Measurements from ENCODE around the gene KAT8.
"Not testable (repeated sequence)": the region's sequence is repeated elsewhere in the genome, so short reads cannot be mapped to it uniquely, and the experiment has no call there.

Gene KAT8

DNA sequence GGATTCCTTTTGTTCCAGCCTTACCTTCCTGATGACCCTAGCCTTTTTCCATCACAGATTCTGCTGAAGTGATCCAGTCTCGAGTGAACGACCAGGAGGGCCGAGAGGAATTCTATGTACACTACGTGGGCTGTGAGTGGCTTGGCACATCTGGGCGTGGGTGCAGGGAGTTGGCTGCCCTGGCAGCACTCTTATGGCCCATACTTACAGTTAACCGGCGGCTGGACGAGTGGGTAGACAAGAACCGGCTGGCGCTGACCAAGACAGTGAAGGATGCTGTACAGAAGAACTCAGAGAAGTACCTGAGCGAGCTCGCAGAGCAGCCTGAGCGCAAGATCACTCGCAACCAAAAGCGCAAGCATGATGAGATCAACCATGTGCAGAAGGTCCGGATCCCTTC is 2.7 kb downstream of the KAT8 start:
- no peak for DNase-seq
- intact Hi-C loops (cut with DNase I) = no loop called here

DNA sequence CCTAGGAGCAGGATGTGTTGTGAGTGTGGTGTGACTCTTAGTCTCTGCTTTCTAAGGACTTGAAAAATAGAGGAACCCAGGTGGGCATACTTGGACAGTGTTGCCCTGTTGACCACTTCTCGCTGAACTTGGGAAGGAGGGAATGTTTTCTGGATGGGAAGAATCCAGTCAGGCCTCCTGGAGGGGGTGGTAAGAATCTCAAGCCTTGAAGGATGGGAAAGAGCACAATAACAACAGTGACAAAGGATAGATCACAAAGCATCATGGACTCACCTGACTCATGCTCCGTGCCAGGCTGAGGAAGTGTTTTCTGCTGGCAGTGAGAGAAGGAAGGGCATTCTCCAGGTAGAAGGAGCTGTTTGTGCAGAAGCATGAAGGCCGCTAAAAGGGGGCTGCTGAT is 8.4 kb downstream of the KAT8 start:
- DNase-seq = no peak
- intact Hi-C loops (cut with DNase I) = no loop called here

DNA sequence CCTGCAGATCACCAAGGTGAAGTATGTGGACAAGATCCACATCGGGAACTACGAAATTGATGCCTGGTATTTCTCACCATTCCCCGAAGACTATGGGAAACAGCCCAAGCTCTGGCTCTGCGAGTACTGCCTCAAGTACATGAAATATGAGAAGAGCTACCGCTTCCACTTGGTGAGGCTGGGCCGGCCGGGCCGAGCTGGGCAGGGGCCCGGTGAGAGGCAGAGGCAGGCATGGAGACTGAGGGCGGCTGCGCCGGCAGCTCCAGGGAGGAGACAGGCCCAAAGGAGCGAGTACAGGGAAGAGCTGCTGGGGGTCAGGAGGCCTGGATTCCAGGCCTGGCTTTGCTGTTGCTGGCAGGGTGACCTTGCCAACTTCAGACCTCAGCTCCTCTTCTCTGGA is 9.7 kb downstream of the KAT8 start:
- intact Hi-C loops (cut with DNase I) = no loop called here
- DNase-seq = no peak

DNA sequence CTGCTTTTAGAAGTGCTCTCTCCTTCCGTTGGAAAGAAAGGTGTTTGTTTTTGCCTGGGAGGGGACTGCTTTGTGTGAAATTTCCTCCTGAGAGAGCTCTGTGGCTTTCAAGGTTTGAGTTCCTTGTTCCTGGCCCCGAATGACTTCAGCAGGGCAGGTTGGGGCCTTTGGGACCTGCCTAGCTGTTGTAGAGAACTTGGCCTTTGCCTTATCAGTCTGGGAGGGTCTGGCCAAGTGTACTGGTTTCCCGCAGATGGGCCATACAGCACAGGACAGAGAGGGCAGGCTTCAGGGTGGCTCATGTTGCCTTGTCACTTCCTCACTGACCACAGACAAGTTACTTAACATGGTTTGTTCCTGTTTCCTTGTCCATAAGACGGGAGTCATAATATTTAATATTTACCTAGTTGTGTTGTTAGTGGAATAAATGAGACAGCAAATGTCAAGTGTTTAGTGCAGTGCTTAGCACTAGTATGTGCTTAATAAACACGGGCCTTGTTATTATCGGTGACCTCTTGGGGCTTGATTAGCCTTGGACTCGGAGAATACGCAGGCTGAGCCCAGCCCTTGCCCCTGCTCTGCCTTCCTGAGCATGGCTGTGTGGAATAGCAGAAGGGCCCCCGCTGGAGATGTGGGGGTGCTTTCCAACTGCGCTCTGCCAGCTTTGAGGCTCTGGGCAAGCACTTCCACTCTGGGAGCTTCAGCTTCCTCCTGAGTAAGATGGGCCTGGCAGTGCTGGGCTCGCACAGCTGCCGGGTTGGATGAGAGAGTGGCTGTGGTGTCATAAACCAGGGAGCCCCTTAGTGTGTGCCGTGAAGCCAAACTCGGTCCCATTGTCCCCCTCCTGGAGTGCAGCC is 11.5 kb downstream of the KAT8 start:
- intact Hi-C loops (cut with DNase I) = no loop called here

DNA sequence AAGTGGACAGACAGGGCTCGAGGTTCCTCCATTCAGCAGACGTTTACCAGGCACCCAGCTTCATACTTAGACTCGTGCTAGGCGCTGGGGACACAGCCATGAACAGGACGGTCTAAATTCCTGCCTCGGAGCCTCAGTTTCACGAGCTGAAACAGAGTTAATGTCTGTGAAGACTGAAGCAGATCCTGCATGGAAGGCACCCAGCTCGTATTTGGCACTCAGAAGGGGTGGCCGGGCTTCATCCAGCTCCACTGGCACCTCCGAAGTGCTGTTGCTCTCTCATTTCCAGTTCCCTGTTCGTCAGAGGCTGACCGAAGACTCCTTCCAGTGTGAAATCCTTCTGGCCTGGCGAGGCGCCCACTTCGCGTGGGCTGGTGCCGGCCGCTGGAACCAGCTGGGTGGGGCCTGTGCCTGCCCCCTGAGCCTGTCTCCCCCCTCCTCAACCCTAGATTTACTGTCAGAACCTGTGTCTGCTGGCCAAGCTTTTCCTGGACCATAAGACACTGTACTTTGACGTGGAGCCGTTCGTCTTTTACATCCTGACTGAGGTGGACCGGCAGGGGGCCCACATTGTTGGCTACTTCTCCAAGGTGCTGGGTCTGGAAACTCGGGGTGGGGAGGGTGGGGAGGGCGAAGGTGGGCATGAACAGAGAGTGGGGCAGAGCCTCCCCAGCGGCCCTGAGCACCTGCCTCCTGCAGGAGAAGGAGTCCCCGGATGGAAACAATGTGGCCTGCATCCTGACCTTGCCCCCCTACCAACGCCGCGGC is 12.3 kb downstream of the KAT8 start:
- intact Hi-C loops (cut with DNase I) = no loop called here
- DNase-seq = peak in 17 of 42 donors; percentile 15 to 65 (median 45)

More for the DNA sequence above, 11.5 kb downstream of the KAT8 start:
- peak in 25 of 42 donors; percentile 16 to 74 (median 44) for DNase-seq

DNA sequence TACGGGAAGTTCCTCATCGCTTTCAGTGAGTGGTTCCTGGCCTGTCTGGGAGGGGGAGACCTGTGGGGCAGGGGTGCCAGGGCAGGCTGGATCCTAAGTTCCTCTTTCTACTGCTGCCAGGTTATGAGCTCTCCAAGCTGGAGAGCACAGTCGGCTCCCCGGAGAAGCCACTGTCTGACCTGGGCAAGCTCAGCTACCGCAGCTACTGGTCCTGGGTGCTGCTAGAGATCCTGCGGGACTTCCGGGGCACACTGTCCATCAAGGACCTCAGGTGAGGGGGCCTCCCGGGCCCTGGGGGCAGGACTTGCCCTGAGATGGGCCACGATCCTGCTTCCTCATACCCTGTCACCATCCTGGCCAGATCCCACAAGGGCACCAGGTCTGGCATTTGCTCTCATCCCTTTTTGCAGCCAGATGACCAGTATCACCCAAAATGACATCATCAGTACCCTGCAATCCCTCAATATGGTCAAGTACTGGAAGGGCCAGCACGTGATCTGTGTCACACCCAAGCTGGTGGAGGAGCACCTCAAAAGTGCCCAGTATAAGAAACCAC is 12.9 kb downstream of the KAT8 start:
- DNase-seq = no peak
- intact Hi-C loops (cut with DNase I) = no loop called here

DNA sequence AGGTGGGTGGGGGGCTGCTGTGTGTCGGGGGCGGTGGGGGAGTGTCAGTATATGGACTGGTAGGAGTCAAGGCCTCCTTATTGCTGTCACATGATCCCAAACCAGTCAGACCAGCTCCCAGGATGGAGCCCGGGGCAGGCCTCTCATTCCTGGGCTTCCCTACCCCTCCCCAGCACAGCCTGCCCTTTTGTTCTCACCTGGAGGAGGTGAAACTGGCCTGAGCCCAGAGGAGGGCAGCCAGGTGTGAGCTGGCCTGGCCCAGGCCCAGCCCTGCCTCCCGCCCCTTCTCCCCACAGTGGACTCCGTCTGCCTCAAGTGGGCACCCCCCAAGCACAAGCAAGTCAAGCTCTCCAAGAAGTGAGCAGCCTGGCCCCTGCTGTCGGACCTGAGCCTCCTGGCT is 13.4 kb downstream of the KAT8 start:
- intact Hi-C loops (cut with DNase I) = no loop called here
- DNase-seq = no peak

DNA sequence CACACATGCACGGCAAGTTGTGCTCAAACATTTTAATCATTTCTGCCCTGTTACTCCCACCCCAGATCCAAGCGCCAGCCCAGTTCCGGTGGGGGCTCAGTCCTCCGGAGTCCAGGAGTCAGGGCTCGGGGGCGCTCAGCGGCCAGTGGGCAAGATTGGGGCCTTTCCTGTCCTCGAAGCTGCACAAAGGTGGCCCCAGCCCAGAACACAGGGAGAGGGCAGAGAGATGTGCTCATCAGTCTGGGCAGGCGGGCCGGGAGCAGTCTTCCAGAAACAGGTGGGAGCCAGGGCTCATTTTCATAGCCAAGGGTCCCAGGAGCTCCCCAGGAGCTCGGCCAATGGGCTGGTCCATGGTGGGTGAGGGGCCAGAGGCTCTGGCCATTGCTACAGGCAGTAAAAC is 14.0 kb downstream of the KAT8 start:
- intact Hi-C loops (cut with DNase I) = no loop called here
- DNase-seq = no peak

DNA sequence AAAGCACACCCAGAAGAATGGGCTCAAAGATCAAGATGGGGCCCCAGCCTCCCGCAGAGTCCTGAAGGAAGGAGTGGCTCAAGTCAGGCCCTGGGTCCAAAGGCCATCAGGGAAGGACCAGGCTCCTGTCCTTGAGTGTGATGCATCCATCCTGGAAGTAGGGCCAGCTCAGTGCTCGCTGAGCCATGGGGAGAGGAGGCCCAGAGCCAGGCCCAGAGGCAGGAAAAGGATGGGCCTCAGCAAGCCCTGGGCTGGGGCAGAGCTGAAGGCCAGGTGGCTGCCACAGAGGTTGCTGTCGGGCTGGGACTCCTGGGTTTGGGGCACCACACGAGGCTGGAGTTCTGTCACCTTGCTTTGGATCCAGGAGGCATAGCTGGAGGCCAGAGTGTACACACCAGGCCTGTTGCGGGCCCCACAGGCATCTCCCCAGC is 14.4 kb downstream of the KAT8 start:
- no peak for DNase-seq
- intact Hi-C loops (cut with DNase I) = no loop called here

DNA sequence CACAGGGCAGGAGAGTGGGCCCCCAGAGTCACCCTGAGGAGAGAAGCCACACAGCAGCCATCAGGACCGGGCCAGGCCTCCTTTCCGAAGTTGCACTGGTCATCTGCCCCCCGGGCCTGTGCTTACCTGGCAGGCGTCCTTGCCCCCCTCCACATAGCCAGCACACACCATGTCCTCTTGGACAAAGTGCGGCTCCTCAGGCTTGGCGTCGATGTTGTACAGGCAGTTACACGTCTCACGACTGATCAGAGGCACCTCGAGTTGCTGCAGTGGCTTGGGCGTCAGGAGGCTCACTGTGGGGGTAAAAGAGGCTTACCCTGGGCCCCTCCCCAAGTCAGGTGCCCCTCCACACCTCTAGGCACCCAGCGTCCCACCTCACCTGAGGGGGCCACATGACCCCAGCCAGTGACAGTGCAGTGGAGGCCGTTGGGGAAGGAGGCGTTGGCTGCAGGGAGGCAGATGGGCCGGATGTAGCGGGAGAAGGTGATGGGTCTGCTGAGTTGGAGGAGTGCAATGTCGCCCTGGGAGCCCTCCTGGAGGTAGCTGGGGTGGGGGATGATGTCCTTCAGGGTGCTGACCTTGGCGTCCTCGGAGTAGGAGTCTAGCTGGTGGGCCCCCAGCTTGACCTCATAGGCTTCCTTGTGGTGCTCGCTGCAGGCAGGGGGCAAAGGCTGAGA is 15.0 kb downstream of the KAT8 start:
- no peak for DNase-seq
- intact Hi-C loops (cut with DNase I) = no loop called here

DNA sequence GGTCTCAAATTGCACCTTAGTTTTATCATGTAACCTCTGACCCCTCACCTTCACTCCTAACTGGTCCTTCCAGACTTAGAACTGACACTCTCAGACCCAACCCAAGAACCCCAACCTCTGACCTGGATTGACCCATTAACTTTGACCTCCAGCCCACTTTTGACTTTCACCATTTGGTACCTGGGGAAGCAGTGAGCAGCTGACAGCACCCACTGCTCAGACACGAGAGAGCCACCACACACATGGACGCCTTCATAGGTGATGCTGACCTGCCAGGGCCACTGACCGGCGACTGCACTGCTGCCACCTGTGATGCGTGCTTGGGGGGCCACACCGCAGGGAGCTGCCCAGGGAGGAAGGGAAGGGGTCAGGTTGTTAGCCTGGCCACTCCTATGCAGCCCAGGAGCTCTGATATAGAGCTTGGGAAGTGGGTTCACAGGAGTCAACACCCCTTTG is 15.6 kb downstream of the KAT8 start:
- intact Hi-C loops (cut with DNase I) = no loop called here
- DNase-seq = no peak

DNA sequence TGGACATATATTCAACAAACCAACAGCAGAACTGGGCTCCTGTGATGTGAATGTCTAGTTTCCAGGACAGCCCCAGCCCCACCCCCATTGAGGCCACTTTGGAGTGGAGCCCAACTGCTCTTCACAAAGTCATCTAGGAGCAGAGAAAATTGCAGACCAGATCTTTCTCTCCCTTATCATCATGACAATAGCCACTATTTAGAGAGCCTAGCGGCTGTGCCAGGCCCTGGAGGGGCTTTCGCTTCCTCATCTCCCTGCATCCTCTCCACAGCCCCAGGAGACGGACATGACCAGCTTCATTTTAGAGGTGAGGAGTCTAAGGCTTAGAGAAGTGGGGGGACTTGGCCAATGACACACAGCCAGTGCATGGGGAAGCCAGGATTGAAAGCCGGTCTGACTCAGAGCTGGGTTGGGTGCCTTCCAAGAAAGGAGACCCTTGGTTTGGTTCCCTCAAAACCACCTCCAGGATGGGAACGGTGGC is 16.7 kb downstream of the KAT8 start:
- intact Hi-C loops (cut with DNase I) = no loop called here
- DNase-seq = peak in 1 of 42 donors; percentile 16

DNA sequence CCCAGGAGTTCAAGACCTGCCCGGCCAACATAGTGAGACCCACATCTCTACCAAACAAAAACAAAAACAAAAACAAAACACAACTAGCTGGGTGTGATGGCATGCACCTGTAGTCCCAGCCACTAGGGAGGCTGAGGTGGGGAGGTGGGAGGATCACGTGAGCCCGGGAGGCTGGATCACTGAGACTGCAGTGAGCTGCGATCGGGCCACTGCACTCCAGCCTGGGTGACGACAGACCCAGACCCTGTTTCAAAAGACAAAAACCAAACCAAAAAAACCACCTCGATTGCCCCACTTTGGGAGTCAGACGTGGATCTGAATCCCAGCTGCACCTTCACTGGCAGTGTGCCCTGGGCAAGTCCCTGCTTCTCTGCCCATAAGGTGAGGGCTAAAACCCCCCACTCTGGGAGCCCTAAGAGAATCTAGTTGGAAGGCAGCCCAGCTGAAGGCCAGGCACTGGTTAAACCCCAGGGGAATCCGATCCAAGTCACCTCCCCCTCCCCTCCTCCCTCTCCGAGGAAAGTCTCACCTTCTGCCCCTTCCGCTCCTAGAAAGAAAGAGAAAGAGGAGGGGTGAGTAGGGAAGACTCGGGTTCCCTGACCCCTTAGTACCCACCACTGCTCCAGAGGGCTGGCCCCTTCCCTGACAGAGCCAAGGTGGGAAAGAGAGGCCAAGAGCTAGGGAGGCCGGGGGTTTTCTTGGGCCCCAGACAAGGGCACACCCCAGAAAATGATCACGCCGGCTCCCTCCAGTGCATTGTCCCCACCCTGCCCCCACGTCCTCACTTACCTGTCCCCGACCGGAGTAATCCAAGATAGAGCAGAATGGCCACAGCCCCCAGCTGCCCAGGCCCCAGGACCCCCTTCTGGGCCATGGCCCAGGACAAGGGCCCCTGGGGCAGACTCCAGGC is 17.4 kb downstream of the KAT8 start:
- DNase-seq = no peak
- intact Hi-C loops (cut with DNase I) = no loop called here

DNA sequence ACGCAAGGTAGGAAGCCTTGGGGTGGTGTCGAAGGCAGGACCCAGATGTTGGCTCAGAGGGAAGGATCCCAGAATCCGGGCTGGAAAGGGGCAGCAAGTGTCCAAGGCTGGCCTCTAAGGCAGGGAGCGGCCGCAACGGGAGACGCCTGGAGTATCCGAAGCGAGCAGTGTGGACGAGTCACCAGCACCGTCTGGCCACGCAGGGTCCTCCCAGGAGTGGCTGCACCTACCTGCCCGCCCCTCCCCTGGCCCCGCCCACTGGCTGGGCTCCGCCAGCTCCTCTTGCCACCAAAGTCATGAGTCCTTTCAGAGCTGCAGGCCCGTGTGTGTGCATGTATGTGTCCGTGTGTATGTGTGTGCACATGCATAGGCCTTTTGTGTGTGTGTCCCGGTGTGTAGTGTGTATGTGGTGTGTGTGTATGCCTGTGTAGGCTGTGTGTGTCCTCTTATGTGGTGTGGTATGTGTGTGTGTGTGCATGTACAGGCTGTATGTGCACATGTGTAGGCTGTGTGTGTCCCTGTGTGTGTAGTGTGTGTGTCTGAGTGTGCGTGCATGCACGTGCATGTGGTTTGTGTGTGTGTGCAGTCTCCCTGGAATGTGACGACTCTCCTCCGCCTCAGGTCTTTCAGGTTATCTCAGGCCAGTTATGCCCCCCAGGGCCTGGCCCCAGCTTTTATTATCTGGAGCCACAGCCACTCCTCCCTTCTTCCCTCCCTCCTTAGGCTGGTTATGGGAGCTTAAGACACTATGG is 18.2 kb downstream of the KAT8 start, which contains the start of gene PRSS8:
TSS of gene PRSS8 (minus strand) at position 193 of the 752 bp plus-strand sequence. CDS start 229 bp downstream, outside the sequence.
- intact Hi-C loops (cut with DNase I) = no loop called here
- DNase-seq = no peak

DNA sequence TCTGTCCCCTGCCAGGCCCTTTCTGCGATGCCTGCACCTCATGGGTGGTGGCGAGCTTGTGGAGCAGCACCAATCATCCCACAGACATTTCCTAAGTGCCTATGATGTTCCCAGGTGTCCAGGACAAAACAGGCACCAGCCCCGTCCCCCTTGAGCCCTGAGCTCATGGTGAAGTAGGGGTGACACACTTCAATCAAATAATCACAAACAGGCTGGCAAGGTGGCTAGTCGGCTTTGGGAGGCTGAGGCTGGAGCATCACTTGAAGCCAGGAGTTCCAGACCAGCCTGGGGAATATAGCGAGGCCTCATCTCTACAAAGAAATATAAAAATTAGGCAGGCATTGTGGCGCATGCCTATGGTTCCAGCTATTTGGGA is 18.8 kb downstream of the KAT8 start:
- intact Hi-C loops (cut with DNase I) = no loop called here
- no peak for DNase-seq

DNA sequence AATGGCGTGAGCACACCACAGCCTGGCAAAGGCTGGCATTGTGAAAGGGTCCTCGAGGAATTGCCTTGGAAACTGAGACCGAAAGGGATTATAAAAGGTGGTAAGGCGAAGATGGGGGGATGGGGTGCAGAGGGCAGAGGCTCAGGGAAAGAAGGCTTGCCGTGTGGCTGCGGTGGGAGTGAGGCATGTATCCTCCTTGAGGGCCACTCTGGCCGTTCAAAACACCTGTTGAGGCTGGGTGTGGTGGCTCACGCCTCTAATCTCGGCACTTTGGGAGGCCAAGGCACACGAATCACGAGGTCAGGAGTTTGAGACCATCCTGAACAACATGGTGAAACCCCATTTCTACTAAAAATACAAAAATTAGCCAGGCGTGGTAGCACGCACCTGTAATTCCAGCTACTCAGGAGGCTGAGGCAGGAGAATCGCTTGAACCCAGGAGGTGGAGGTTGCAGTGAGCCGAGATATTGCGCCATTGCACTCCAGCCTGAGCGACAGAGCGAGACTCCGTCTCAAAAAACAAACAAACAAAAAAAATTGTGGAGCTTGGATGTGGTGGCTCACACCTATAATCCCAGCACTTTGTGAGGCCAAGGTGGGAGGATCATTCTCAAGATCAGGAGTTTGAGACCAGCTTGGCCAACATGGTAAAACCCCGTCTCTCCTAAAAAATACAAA is 19.5 kb downstream of the KAT8 start:
- DNase-seq; intact Hi-C loops (cut with DNase I): not testable (repeated sequence)

Data from head of caudate nucleus (tissue), 42 donors.